HG02970 (cell line): Measurements from ENCODE around the gene CRYGD.
"Not testable (repeated sequence)": the region's sequence is repeated elsewhere in the genome, so short reads cannot be mapped to it uniquely, and the experiment has no call there.

ENCODE experiments used
- ATAC-seq: cut with Tn5 transposase; IDR thresholded peaks from one replicate; pipeline ENCODE4 v1.9.1; 2021; ENCODE audit warnings: mild to moderate bottlenecking, moderate library complexity, moderate number of reproducible peaks; ENCODE audit not compliant: unreplicated experiment, low FRiP score

The CRYGD gene

GRCh38 chr2:208130712-208131110 lies 6.4 kb upstream of the CRYGD start:
- no peak for ATAC-seq

- no peak for ATAC-seq
Observed at GRCh38 chr2:208129744-208130711, 5.7 kb upstream of the CRYGD start, which contains the start of gene CRYGC. Gene CRYGC (minus strand): TSS chr2:208129828. CDS start chr2:208129792, 36 bp downstream.

- no peak for ATAC-seq
Observed at GRCh38 chr2:208128136-208128535, 3.8 kb upstream of the CRYGD start.

- no peak for ATAC-seq
Observed at GRCh38 chr2:208127090-208127489, 2.8 kb upstream of the CRYGD start.

GRCh38 chr2:208125251-208125650 lies 927 bp upstream of the CRYGD start:
- no peak for ATAC-seq

- ATAC-seq, result no peak
Observed at GRCh38 chr2:208122248-208122647, 2.1 kb downstream of the CRYGD start.

- ATAC-seq, result no peak
Observed at GRCh38 chr2:208118918-208119317, 5.4 kb downstream of the CRYGD start.

- not testable (repeated sequence) for ATAC-seq
Observed at GRCh38 chr2:208117390-208117789, 6.9 kb downstream of the CRYGD start.

GRCh38 chr2:208112969-208113368 lies 11.4 kb downstream of the CRYGD start:
- no peak for ATAC-seq

GRCh38 chr2:208112273-208112745 lies 12.0 kb downstream of the CRYGD start:
- ATAC-seq, result not testable (repeated sequence)

GRCh38 chr2:208103616-208104015 lies 20.7 kb downstream of the CRYGD start:
- no peak for ATAC-seq

GRCh38 chr2:208101716-208102631 lies 22.4 kb downstream of the CRYGD start:
- no peak for ATAC-seq

- ATAC-seq, result no peak
Observed at GRCh38 chr2:208099682-208100470, 24.4 kb downstream of the CRYGD start.

GRCh38 chr2:208098701-208099100 lies 25.6 kb downstream of the CRYGD start:
- ATAC-seq, result not testable (repeated sequence)

GRCh38 chr2:208098267-208098666 lies 26.1 kb downstream of the CRYGD start:
- ATAC-seq, result no peak

GRCh38 chr2:208097801-208098200 lies 26.5 kb downstream of the CRYGD start:
- ATAC-seq, result no peak

- ATAC-seq, result no peak
Observed at GRCh38 chr2:208097313-208097712, 27.0 kb downstream of the CRYGD start.

GRCh38 chr2:208096080-208096479 lies 28.2 kb downstream of the CRYGD start:
- no peak for ATAC-seq

- ATAC-seq, result no peak
Observed at GRCh38 chr2:208093128-208093527, 31.2 kb downstream of the CRYGD start.
